Measurements from ENCODE around the gene PEX7. TPM values are rescaled to one million over a fixed set of nuclear protein-coding genes. Genes with fewer than 3 reads are reported as not detected.
"Not testable (repeated sequence)": the region's sequence is repeated elsewhere in the genome, so short reads cannot be mapped to it uniquely, and the experiment has no call there.

PEX7 gene
- total RNA-seq, 2 donors from 2014 or later, result 3.4 to 5.7 TPM

DNA sequence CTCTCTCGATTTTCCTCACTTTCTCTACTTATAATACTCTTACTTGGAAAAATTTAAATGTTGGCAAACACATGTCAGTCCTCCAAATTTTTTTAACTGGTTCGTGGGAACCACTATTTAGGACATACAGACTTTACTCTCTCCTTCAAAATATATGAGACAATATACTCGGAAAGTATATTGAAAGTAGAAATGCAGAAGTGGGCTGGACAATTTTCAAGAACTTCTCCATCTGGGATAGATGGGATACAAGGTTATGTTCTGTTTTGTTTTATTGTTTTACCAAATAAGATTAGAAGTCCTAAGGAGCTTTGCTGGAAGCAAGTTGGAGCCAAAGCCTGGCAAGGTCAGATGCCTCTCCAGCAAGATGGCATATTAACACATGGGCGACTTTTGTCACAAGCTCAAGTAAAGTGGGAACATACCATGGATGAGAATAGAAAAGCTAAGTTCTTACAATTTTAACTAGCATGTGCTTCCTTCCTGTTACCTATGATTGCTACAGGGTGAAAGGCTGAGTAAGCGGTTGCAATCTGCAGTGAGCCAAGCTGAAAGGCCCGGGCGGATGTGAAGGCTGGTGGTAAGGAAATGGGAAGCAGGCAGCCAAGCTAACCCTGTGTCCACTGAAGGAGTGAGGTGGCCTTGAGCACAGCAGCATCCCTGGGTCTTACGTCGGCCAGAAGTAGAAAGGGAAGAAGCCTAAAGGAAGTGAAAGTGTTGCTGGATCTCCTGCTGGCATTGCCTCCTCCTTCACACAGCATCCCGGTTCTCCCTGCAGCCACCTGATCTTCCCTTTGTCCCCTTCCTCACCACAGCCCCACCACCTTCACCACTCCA, 37.3 kb upstream of the PEX7 start:
- Mint-ChIP-seq H3K36me3 (ENCODE audit: low read depth) (peaks cover 31% of the 10 kb centered on the region), H3K9me3 (no peaks in the 10 kb centered on the region), H3K4me3 (peak overlapping the region; percentile 97), H3K27ac (peak overlapping the region; percentile 91), H3K4me1 (peaks cover 55% of the 10 kb centered on the region), H3K27me3 (no peaks in the 10 kb centered on the region)
- ATAC-seq (replicated peaks), result peak; percentile 49

DNA sequence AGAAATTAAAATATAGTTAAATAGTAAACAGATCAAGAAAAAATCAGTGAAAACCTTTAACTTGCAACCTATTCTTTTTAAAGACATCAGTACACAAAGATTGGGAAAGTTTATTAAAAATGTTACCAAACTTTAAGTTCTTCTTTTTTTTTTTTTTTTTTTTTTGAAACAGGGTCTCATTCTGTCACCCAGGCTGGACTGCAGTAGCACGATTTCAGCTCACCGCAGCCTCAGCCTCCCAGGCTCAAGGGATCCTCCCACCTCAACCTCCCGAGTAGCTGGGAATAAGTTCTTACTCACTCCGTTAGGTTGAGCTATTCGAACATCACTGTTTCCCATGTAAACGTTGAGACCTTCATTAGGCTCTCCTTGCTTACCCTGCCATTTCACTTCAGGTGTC, 35.7 kb upstream of the PEX7 start:
- ATAC-seq (replicated peaks), result no peak
- H3K27ac Mint-ChIP-seq, result peak overlapping the region; percentile 91
- H3K9me3 Mint-ChIP-seq, result no peaks in the 10 kb centered on the region
- H3K4me1 Mint-ChIP-seq, result peaks cover 64% of the 10 kb centered on the region
- peaks cover 40% of the 10 kb centered on the region for H3K36me3 Mint-ChIP-seq (ENCODE audit: low read depth)
- H3K27me3 Mint-ChIP-seq, result no peaks in the 10 kb centered on the region
- peak overlapping the region; percentile 97 for H3K4me3 Mint-ChIP-seq

DNA sequence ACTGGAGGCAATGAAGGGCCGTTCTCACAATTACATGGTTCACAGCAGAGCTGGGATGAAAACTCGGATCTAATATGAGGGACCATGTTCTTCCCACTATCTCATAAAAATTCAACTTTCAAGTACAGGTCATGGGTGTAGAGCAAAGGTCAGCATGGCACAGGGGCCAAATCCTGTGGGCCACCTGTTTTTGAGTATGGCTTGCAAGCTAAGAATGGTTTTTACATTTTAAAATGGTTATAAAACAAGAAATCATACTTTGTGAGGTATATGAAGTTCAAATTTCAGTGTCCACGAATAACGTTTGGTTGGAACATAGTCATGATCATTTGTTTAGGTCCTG, 34.7 kb upstream of the PEX7 start:
- Mint-ChIP-seq H3K36me3 (ENCODE audit: low read depth) (peaks cover 40% of the 10 kb centered on the region), H3K4me1 (peaks cover 58% of the 10 kb centered on the region), H3K4me3 (peak overlapping the region; percentile 97), H3K9me3 (no peaks in the 10 kb centered on the region), H3K27ac (peak overlapping the region; percentile 89), H3K27me3 (no peaks in the 10 kb centered on the region)
- ATAC-seq (replicated peaks), result no peak

DNA sequence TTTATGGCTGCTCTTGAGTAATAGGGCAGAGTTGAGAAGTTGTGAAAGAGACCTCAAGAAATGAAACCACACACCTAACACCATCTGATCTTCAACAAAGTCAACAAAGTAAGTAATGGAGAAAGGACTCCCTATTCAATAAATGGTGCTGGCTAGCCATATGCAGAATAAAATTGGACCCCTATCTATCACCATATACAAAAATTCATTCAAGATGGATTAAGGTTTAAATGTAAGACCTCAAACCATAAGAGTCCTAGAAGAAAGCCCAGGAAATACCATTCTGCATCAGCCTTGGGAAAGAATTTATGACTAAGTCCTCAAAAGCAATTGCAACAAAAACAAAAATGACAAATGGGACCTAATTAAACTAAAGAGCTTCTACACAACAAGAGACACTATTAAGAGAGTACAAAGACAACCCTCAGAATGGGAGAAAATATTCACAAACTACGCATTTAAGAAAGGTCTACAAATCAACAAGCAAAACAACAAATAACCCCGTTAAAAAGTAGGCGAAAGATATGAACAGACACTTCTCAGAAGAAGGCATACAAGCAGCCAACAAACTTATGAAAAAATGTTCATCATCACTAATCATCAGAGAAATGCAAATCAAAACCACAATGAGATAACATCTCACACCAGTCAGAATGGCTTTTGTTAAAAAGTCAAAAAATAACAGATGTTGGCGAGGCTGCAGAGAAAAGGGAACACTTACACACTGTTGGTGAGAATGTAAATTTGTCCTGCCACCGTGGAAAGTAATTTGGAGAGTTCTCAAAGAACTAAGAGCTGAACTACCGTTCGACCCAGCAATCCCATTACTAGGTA, 34.1 kb upstream of the PEX7 start:
- peak overlapping the region; percentile 97 for H3K4me3 Mint-ChIP-seq
- peaks cover 39% of the 10 kb centered on the region for H3K36me3 Mint-ChIP-seq (ENCODE audit: low read depth)
- ATAC-seq (replicated peaks), result peak; percentile 43
- H3K9me3 Mint-ChIP-seq, result no peaks in the 10 kb centered on the region
- peaks cover 59% of the 10 kb centered on the region for H3K4me1 Mint-ChIP-seq
- H3K27me3 Mint-ChIP-seq, result no peaks in the 10 kb centered on the region
- peak overlapping the region; percentile 89 for H3K27ac Mint-ChIP-seq

DNA sequence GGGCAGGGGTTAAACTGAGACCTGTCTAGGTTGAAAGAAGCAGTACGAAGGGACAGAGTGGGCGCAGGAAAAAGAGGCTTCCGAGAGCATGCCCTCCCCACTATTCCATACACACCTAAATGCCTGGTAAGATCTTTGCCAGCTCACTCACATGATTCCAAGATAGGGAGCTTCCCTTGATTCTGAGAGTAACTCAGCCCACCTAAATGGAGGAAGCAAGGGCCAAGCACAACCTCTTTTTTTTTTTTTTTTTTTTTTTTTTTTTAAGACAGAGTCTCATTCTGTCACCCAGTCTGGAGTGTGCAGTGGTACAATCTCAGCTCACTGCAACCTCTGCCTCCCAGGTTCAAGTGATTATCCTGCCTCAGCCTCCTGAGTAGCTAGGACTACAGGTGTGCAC, 33.0 kb upstream of the PEX7 start:
- Mint-ChIP-seq H3K4me3 (peak overlapping the region; percentile 97), H3K4me1 (peaks cover 52% of the 10 kb centered on the region), H3K36me3 (ENCODE audit: low read depth) (peaks cover 28% of the 10 kb centered on the region)
- not testable (repeated sequence) for ATAC-seq (replicated peaks); H3K27ac Mint-ChIP-seq; H3K9me3 Mint-ChIP-seq; H3K27me3 Mint-ChIP-seq

DNA sequence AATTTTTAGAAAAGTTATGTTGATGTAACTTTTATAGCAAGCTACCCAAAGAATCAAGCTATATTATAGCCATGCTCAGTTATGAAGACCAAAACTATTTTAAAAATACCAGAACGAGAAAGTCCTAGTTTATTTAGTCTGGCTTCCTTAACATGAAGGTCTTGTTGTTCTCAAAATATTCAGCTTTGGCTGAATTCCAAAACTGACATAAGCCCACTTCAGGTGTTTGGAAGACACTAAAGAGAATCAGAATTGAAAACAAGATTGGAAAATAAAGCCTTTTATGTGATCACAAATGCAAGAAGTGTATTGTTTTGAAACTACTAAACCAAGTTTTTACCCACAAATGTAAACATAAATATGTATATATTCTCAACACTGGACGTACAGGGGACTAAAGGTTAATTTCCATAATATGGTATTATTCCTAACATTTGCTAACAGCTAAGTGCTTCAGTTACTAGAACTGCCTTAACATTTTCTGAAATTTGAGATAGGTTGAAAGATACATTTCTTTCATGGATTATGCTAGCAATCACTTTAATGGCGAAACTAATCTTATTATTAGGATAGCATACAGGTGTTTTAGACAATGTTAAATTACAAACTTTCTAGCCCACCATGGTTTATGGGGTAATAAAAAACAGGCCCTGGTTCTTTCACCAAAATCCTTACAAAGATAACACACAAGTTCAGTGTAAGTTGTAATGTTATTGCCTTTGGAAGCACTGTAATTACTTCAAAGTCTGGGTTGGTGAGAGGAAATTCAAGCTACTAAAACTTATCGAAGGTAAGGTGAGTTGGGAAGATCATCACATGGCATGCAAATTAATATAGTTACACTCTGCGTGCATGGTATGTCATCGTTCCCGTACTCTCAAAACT, 31.7 kb upstream of the PEX7 start:
- H3K36me3 Mint-ChIP-seq (ENCODE audit: low read depth), result peaks cover 21% of the 10 kb centered on the region
- peaks cover 40% of the 10 kb centered on the region for H3K4me1 Mint-ChIP-seq
- no peaks in the 10 kb centered on the region for H3K9me3 Mint-ChIP-seq
- no peak for ATAC-seq (replicated peaks)
- H3K4me3 Mint-ChIP-seq, result peak overlapping the region; percentile 97
- H3K27me3 Mint-ChIP-seq, result no peaks in the 10 kb centered on the region
- H3K27ac Mint-ChIP-seq, result peak overlapping the region; percentile 94

DNA sequence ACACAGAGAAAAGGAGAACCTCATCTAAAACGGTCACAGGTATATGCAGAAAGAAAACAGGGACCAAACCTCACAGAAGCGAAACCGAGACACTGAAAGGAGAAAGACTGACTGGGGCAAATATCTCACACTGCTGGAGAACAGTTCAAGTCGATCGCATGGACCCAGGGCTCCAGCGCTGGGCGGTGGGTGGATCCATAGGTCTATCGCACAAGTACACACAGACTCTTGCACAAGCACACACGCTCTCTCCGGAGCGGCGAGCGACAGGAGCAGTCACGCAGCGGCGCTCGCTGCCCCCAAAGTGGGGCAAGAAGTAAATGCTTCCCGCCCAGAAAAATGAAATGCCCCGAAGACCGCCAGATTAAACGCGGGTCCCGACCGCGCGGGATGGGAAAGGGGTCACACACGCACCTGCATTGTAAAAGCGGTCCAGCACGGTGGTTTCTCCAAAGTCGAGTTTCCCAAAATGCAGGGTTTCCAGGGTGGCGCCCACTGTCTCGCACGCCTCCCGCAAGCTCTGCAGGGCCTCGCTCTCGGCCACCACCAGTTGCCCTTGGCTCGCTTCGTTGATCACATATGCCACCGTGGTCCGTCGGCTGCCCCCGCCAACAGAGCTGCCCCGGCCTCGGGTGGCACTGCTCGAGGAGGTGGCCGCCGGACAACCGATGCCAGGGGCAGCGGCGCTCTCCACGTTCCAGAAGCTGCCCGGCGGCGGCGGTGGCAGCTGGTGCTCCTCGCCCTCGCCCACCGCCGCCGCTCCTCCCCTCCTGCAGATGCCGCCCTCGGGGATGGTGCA, 30.9 kb upstream of the PEX7 start:
- Mint-ChIP-seq H3K9me3 (no peaks in the 10 kb centered on the region), H3K27me3 (no peaks in the 10 kb centered on the region), H3K36me3 (ENCODE audit: low read depth) (peaks cover 21% of the 10 kb centered on the region), H3K4me1 (peaks cover 34% of the 10 kb centered on the region), H3K4me3 (peak overlapping the region; percentile 97), H3K27ac (peak overlapping the region; percentile 94)
- peak; percentile 34 for ATAC-seq (replicated peaks)

DNA sequence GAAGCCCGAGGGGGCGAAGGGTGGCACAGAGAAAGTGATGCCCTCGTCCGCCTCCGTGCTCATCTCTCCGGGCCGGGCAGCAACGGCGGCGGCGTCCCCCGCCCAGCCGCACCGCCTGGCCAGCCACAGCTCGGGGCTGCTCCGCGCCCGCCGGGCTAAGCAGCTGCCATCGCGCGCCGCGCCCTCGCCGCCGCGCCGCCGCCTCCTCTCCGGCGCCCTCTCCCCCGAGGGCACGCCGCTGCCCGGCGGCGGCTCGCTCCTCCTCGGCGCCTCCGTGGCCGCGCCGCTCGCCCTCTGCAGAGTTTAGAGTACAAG, 30.3 kb upstream of the PEX7 start:
- H3K36me3 Mint-ChIP-seq (ENCODE audit: low read depth), result peaks cover 21% of the 10 kb centered on the region
- no peaks in the 10 kb centered on the region for H3K9me3 Mint-ChIP-seq
- ATAC-seq (replicated peaks), result no peak
- H3K27ac Mint-ChIP-seq, result no peak overlapping the region
- H3K27me3 Mint-ChIP-seq, result no peaks in the 10 kb centered on the region
- H3K4me1 Mint-ChIP-seq, result peaks cover 33% of the 10 kb centered on the region
- H3K4me3 Mint-ChIP-seq, result peak overlapping the region; percentile 97

DNA sequence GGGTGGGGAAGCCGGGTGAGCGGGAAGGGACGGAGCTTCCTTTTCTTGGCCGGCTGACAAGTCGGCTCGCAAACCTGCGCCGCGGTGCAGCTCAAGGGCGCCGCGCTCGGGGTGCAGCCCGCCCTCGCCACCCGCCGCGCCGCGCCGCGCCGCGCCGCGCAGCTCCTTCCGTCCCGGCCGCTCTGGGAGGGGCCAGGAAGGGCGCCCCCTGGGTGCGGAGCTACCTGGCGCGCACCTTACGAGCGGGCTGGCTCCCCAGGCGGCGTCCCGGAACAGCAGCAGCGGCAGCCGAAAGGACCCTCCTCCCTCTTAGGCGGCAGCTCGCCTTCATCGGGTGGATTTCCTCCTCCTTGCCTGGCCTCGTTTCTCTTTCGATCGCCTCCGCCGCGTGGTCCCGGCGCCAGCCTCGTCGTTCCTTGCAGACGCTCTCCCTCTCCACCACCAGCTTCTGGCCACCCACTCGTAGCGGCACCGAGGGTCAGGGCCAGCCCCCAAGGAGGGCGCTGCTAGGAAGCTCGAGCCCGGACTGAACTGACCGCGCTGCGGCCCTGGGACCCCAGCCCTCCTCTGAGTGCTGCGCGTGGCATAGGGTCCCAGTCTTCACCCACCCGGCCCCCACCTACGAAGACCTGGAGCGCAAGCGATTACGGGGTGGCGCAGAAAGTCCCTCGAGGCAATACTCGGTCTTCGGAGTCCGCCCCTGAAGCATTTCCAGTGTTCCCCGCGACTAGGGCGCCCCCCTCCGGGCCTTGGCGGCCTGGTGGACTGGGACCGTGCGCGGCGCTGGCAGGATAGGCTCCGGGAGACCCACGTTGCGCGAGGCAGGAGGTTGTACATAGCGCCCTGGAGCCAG, 29.8 kb upstream of the PEX7 start, which contains the start of gene MAP3K5:
Gene MAP3K5 (minus strand): TSS at position 68 of the 853 bp plus-strand sequence. CDS start 320 bp downstream, outside the sequence.
- peak within 1 kb of the TSS; percentile 97 for H3K4me3 Mint-ChIP-seq
- peak within 1 kb of the TSS; percentile 94 for H3K27ac Mint-ChIP-seq
- peaks cover 21% of the 10 kb centered on the region for H3K36me3 Mint-ChIP-seq (ENCODE audit: low read depth)
- no peaks in the 10 kb centered on the region for H3K9me3 Mint-ChIP-seq
- peak; percentile 74 for ATAC-seq (replicated peaks)
- no peaks in the 10 kb centered on the region for H3K27me3 Mint-ChIP-seq
- peaks cover 29% of the 10 kb centered on the region for H3K4me1 Mint-ChIP-seq

DNA sequence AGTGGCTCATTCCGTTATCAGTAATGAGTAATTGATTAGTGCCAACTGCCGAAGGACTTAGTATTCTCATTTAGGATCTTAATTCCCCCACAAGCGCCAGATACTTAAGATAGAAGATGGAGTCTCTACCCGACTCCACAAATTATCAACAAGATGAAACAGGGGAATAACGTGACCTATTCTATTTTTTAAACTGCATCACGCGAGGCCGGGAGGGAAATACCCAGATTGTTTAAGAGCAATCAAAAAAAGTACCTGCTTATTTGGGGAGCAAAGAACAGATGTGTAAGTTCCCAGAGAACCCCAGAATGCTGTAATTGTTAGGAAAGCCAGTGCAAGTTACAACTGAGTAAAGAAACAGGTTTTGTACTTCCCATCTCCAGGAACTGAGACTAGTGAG, 29.0 kb upstream of the PEX7 start:
- no peaks in the 10 kb centered on the region for H3K27me3 Mint-ChIP-seq
- peaks cover 22% of the 10 kb centered on the region for H3K4me1 Mint-ChIP-seq
- peaks cover 13% of the 10 kb centered on the region for H3K36me3 Mint-ChIP-seq (ENCODE audit: low read depth)
- H3K4me3 Mint-ChIP-seq, result peak overlapping the region; percentile 97
- H3K9me3 Mint-ChIP-seq, result no peaks in the 10 kb centered on the region
- ATAC-seq (replicated peaks), result no peak
- H3K27ac Mint-ChIP-seq, result peak overlapping the region; percentile 86

DNA sequence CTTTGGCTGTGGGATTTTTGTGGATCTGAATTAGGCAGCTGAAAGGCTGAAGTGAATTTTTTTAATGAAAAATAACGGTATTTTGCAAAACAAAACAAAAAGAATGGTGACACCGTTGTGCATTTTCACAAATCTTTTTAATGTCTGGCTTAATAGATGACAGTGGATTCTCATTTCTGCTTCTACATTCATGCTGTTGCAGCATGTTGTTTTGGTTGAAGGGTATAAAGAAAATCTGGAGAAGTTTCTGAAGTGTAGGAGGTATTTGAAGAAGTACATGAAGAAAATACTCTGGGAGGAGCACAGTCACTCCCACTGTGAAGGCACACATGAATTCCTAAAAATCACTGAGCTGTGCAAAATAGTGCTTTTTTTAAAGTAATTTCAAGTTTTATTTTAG, 27.0 kb upstream of the PEX7 start:
- Mint-ChIP-seq H3K9me3 (no peaks in the 10 kb centered on the region), H3K27ac (no peak overlapping the region), H3K36me3 (ENCODE audit: low read depth) (peaks cover 9% of the 10 kb centered on the region), H3K4me3 (no peak overlapping the region), H3K27me3 (no peaks in the 10 kb centered on the region), H3K4me1 (peaks cover 13% of the 10 kb centered on the region)
- ATAC-seq (replicated peaks), result no peak

DNA sequence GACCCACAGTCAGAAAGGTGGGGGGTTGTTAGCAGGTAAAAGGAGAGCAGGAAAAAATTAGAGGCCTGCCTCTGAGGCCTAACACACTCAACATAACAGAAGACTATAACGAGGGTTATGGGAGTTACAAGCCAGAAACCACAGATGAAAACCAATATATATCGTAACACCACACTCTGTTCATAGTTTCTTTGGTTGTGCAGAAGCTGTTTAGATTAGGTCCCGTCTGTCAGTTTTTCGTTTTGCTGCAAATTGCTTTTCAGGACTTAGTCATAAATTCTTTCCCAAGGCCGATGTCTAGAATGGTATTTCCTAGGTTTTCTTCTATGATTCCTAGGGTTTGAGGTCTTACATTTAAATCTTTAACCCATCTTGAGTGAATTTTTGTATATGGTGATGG, 26.4 kb upstream of the PEX7 start:
- H3K27ac Mint-ChIP-seq, result no peak overlapping the region
- no peaks in the 10 kb centered on the region for H3K9me3 Mint-ChIP-seq
- H3K36me3 Mint-ChIP-seq (ENCODE audit: low read depth), result peaks cover 6% of the 10 kb centered on the region
- no peak for ATAC-seq (replicated peaks)
- H3K27me3 Mint-ChIP-seq, result no peaks in the 10 kb centered on the region
- H3K4me1 Mint-ChIP-seq, result peaks cover 9% of the 10 kb centered on the region
- H3K4me3 Mint-ChIP-seq, result no peak overlapping the region

DNA sequence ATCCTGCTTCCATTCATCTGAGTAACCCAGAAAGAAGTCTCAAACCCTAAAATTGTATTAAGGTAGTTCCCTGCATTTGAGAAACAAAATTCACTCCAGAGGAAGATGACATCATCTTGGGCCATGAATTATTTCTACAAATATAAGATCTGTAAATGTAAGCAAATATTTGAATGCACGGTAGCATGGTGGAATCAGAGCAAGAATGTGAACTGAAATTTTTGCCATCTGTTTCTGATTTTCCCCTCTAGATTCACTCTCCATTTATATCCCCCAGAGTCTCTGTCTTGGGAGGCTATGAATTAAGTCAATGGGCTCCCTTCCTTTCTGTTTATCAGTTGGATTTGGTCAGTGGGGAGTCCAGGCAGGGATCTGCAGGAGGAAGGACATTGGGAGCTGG, 24.3 kb upstream of the PEX7 start:
- peaks cover 6% of the 10 kb centered on the region for H3K4me1 Mint-ChIP-seq
- no peak overlapping the region for H3K27ac Mint-ChIP-seq
- H3K27me3 Mint-ChIP-seq, result peaks cover 4% of the 10 kb centered on the region
- H3K36me3 Mint-ChIP-seq (ENCODE audit: low read depth), result no peaks in the 10 kb centered on the region
- no peak for ATAC-seq (replicated peaks)
- no peak overlapping the region for H3K4me3 Mint-ChIP-seq
- H3K9me3 Mint-ChIP-seq, result no peaks in the 10 kb centered on the region

Data from activated T-helper 17 cell treated with anti-CD3 and anti-CD28 coated beads, Interleukin-2, amount 50 U/mL, for 72 hours (primary cell).